GM21423 (cell line): Measurements from ENCODE around the gene INPP5E.

Source experiments
- ATAC-seq: cut with Tn5 transposase; IDR thresholded peaks from one replicate; pipeline ENCODE4 v1.9.1; 2021; ENCODE audit warnings: mild to moderate bottlenecking, moderate library complexity; ENCODE audit not compliant: unreplicated experiment

INPP5E gene

DNA sequence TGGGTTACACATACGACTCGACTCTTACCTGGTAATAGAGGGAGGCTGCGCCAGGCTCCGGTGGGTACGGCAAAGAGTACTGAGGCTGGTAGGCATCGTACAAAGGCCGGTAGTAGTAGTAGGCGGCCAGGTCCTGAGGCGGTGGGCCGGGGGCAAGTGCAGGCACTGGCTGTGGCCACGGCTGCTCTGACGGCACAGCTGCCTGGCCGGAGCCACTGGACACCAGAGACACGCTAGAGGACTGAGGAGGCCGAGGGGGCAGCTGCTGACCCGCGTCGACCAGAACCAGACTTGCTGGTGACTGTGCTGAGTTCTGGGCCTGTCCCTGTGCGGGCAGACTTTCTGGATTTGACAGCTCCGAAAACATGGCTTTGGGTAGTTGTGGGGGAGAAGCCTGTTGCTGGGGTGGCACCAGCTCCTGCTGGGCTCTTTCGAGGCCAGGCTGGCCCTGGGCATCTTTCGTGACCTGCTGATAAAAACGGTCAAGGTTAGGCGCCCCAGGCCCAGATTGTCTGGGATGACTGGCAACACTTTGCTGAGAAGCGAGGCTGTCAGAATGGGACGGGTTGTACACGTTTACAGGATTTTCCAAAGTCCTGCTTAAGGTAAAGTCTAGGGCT, 34.5 kb upstream of the INPP5E start:
- no peak for ATAC-seq

DNA sequence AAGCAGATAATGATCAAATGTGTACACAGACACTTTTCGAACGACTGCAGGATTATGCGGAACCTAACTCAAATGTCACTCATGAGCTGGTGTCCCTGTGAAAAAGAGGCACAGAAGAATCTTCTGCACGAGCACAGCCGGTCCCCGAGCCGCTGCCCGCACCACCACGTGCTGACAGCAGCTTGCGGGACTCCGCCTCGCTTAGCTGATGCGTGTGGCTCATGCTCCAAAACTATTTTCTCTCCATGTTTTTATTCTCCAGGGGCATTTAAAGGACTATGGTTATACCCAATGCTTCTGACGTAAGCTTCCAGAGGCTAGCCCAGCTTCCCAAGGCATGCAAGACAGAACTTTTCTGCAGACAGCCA, 33.7 kb upstream of the INPP5E start:
- no peak for ATAC-seq

- ATAC-seq, result no peak
Observed at GRCh38 chr9:136472640-136473353, 33.2 kb upstream of the INPP5E start.

- no peak for ATAC-seq
Observed at GRCh38 chr9:136471802-136472487, 32.3 kb upstream of the INPP5E start.

DNA sequence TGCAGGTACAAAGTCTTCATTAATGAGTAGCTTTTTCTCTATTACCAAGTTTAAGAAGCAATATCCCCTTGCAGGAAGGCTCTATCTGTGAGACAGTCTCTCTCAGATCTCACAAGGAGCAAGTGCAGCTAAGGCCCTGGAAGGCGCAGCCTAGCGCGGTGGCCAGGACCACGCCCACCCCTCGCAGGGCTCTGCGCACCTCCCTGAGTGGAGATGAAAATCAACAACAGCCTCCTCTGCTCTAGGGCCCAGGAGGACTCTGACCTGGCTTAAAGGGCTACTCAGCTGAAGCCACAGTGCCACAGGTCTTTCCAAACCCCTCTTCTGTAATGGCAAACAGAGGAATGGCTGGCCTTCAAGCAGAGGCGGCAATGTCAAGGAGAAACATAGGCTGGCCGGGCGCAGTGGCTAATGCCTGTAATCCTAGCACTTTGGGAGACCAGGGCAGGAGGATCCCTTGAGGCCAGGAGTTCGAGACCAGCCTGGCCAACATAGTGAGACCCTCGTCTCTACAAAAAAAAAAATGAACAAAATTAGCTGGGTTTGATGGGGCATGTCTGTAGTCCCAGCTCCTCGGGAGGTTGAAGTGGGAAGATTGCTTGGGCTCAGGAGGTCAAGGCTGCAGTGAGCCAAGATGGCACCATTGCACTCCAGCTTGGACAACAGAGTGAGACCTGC, 31.3 kb upstream of the INPP5E start:
- ATAC-seq, result no peak

GRCh38 chr9:136470356-136470755, 30.7 kb upstream of the INPP5E start:
- ATAC-seq, result no peak

DNA sequence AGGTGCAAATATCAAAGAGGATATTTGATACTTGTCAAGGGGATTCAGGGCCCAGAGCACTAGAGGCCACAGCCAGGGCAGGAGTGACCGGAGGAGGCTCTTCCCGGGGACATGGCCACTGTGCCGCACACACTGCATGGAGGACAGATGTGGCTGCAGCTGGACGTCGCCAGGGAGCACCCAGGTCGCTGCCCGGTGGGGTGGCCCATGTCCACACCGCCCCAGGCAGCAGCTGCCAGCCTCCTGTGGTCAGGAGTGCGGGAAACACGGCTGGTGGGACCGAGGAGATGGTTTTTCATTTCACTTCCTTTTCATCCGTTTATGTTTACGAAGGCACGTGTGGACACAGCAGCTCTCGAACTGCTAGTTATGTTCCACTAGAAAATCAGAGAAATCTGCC, 28.1 kb upstream of the INPP5E start:
- no peak for ATAC-seq

DNA sequence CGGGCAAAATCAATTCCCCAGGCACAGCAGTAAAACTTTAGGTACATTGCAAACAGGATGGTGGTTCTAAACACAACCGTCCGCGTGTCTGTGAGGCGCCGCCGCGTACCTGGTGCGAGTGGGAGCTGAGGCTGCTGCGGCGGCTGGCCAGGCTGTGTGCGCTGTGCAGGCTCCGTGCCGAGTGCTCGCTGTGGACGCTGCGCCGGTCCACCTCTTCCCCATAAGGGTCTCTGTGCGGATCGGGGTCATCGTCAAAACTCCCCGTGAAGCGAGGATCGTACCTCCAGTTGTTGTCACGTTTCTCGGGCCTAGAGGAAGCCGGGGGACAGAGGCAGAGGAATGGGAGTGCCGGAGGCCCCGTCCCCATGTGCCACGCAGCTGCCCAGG, 26.5 kb upstream of the INPP5E start:
- no peak for ATAC-seq

- no peak for ATAC-seq
Observed at GRCh38 chr9:136465500-136466154, 26.0 kb upstream of the INPP5E start.

GRCh38 chr9:136464241-136464640, 24.6 kb upstream of the INPP5E start:
- no peak for ATAC-seq

DNA sequence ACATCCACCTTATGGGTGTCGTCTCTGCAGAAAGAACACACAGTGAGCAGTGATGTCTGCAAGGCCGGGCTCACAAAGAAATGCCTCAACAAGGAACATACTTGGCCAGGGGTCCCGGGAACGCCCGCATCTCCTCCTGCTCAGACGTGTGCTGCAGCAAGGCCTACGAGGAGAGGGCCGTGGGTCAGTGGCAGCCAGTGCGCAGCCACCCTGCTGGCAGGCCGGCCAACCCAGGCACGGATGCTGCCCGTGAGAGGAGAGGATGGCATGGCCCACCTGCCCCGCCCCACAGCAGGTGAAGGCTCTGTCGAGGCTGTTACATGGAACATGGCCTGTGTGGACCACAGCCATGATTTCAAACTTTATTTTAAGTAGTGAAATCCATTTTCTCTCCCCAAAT, 23.9 kb upstream of the INPP5E start:
- ATAC-seq, result no peak

GRCh38 chr9:136462664-136463063, 23.0 kb upstream of the INPP5E start:
- ATAC-seq, result no peak

DNA sequence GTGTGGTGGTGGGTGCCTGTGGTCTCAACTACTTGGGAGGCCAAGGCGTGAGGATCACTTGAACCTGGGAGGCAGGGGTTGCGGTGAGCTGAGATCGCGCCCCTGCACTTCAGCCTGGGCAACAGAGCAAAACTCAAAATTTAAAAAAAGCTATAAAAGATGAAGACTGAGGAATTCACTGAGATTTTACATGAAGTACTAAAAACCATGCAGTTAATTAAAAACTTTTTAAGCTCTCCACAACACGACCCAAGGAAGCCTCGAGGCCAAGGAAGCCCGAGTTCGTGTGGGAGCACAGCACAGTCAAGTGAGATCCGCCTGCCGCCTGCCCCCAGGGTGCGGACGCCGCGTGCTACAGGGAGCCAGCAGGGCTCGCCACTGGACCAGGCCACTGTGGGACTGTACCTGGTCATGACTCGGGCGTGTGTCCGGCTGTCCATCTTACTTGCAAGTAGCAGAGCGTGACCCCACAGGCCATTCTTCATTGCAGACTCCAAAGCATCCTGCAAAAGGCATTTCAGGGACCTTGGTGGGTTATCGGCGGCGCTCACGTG, 21.2 kb upstream of the INPP5E start:
- ATAC-seq, result no peak

GRCh38 chr9:136459425-136459824, 19.8 kb upstream of the INPP5E start:
- ATAC-seq, result no peak

GRCh38 chr9:136457326-136457725, 17.7 kb upstream of the INPP5E start:
- ATAC-seq, result no peak

DNA sequence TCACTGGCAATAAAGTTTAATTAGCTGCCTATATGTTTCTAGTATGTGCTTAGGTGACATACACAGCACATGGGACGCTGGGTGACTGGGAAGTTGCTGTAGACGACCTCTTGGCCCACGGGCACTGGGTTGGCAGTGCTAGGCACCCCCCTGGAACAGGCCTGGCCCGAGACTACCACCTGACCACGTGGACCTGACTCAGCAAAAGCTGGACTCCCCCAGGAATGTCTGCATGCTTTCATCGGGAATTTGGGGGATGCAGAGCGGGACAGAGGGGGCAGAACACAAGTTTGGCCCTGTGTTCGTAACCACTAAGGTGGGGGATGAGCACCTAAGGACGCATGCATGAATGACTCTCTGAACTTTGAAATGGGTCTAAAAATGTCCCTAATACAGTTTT, 16.6 kb upstream of the INPP5E start:
- no peak for ATAC-seq

DNA sequence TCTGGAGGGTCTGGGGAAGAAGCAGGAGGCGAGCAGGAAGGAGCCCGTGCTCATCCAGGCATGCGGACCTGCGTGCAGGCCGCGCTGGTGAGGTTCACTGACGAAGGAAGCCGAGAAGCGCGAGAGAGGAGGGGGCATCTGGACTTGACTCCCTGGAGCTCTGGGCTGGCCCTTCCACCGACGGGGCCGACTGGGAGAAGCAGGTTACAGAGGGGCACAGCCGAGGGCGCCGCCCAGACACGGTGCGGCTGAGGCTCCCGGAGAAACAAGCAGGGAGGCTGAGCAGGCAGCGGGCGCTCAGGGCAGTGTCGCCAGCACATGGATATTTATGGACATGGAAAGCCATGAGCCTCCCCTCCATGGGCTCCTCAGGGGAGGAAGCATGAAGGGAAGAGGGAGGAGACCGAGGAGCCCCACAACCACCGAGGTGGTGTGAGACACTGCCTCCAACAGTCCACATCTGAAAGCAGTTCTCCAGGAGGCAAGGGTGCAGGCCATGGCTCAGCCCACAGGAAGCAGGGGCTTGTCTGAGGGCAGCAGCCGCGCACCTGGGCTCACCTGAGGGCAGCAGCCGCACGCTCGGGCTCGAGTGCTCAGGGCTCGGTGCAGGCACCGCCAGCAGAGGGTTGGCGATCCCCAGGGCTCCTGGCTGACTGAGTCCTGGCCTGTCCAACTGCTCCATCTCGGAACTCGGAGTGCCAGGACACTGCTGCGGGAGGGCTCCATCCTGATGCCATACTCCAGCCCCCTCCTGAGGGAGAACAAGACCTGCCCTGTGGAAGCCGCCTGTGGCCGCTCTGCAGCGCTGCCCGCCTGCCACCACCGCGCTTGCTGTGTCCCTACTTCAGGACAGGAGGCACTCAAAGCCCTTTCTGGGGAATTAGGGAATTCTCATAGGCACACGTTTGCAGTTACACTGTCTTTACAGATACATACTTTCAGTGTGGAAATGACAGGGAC, 15.7 kb upstream of the INPP5E start:
- ATAC-seq, result no peak

GRCh38 chr9:136454026-136454796, 14.6 kb upstream of the INPP5E start:
- ATAC-seq, result no peak

DNA sequence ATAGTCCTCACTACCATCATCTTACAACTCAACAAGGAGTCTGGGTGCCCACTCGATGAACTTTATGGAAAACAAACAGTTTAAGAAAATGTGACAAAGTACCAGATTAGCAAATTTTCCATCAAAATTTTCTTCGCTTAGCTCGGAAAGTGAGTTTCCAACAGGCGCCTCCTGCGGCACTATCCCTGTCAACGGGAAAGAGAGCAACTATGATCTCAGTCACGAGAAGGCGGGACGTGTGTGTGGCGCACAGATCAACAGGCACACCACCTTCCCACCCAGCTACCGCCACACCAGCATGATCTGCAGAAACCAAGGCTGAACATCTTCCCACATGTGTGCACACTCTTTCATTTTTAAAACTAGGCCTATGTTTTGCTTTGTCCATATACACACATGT, 13.7 kb upstream of the INPP5E start:
- no peak for ATAC-seq
